ENCODE measurements around the gene NLGN4X.

DNA sequence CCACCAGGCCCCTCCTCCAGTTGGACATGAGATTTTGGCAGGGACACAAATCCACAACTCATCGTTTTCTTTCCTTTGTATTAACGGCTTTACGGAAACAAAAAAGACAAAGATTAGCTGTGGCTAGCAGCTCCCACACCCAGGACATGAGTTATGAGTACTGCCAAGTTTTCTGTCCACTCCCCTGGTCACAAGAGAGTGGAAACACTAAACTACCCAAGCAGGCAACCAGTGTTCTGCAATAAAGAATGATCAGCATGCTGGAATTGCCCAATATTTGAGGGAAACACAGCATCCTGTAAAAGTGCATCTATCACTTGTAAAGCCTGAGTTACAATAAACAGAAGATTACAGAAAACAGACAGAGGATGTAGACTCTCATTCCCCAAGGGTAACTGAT, 358.4 kb downstream of the NLGN4X start:
- TF ChIP-seq, protein P1, sequence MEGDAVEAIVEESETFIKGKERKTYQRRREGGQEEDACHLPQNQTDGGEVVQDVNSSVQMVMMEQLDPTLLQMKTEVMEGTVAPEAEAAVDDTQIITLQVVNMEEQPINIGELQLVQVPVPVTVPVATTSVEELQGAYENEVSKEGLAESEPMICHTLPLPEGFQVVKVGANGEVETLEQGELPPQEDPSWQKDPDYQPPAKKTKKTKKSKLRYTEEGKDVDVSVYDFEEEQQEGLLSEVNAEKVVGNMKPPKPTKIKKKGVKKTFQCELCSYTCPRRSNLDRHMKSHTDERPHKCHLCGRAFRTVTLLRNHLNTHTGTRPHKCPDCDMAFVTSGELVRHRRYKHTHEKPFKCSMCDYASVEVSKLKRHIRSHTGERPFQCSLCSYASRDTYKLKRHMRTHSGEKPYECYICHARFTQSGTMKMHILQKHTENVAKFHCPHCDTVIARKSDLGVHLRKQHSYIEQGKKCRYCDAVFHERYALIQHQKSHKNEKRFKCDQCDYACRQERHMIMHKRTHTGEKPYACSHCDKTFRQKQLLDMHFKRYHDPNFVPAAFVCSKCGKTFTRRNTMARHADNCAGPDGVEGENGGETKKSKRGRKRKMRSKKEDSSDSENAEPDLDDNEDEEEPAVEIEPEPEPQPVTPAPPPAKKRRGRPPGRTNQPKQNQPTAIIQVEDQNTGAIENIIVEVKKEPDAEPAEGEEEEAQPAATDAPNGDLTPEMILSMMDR (IDR thresholded peaks at IDR 0.05): no peak
- TF ChIP-seq POLR2A (IDR thresholded peaks at IDR 0.05): no peak
